GM19238 (cell line): ENCODE data around the gene REPS1.

Experiments
- DNase-seq: peaks from one replicate; pipeline ENCODE4 v3.0.0; 2011; ENCODE audit warnings: low spot score; ENCODE audit not compliant: insufficient read length

Gene REPS1

GRCh38 chr6:138972226-138972665 is 15.8 kb downstream of the REPS1 start:
- no peak for DNase-seq

- no peak for DNase-seq
Measured at GRCh38 chr6:138971601-138972000, 16.5 kb downstream of the REPS1 start.

- DNase-seq, result no peak
Measured at GRCh38 chr6:138970856-138971425, 17.1 kb downstream of the REPS1 start.

- no peak for DNase-seq
Measured at GRCh38 chr6:138970159-138970558, 17.9 kb downstream of the REPS1 start.

- DNase-seq, result no peak
Measured at GRCh38 chr6:138966870-138967269, 21.2 kb downstream of the REPS1 start.

- DNase-seq, result no peak
Measured at GRCh38 chr6:138965971-138966370, 22.1 kb downstream of the REPS1 start.

GRCh38 chr6:138965291-138965874 is 22.7 kb downstream of the REPS1 start:
- DNase-seq, result no peak

- DNase-seq, result no peak
Measured at GRCh38 chr6:138964012-138964411, 24.0 kb downstream of the REPS1 start.

- DNase-seq, result no peak
Measured at GRCh38 chr6:138963531-138963930, 24.5 kb downstream of the REPS1 start.

GRCh38 chr6:138963119-138963518 is 24.9 kb downstream of the REPS1 start:
- DNase-seq, result no peak

GRCh38 chr6:138959521-138959920 is 28.5 kb downstream of the REPS1 start:
- DNase-seq, result no peak

- DNase-seq, result no peak
Measured at GRCh38 chr6:138958595-138958994, 29.5 kb downstream of the REPS1 start.

GRCh38 chr6:138957903-138958302 is 30.1 kb downstream of the REPS1 start:
- no peak for DNase-seq

- DNase-seq, result no peak
Measured at GRCh38 chr6:138957484-138957883, 30.6 kb downstream of the REPS1 start.

- DNase-seq, result no peak
Measured at GRCh38 chr6:138956244-138956924, 31.7 kb downstream of the REPS1 start.

GRCh38 chr6:138955262-138955661 is 32.8 kb downstream of the REPS1 start:
- DNase-seq, result no peak

- DNase-seq, result no peak
Measured at GRCh38 chr6:138953451-138953850, 34.6 kb downstream of the REPS1 start.

GRCh38 chr6:138948546-138949179 is 39.4 kb downstream of the REPS1 start:
- DNase-seq, result no peak

GRCh38 chr6:138948004-138948403 is 40.0 kb downstream of the REPS1 start:
- DNase-seq, result no peak

GRCh38 chr6:138945354-138945753 is 42.7 kb downstream of the REPS1 start:
- no peak for DNase-seq

GRCh38 chr6:138944412-138944811 is 43.6 kb downstream of the REPS1 start:
- DNase-seq, result no peak

GRCh38 chr6:138943089-138943625 is 44.9 kb downstream of the REPS1 start:
- no peak for DNase-seq
